GM12878 (cell line): Measurements from ENCODE around the gene ASPM. TPM values are rescaled to one million over a fixed set of nuclear protein-coding genes. Genes with fewer than 3 reads are reported as not detected.
A peak's percentile ranks its signal among the peaks of the same experiment; 100 is the strongest.

Experiments
- ATAC-seq: fragments of 200-7000 bp; cut with Tn5 transposase; 3 replicates; pipeline ENCODE4 v1.9.1; 2020; ENCODE audit warnings: mild to moderate bottlenecking, moderate library complexity
- BruUV-seq: library from RNA; stranded (reverse); fragments of 400-500 nt; replicated peaks from 2 replicates; lab custom pipeline; 2021; lab: Mats Ljungman, UMichigan
- CTCF ChIA-PET: fragments of 300-600 bp; sonication (Branson Sonifier 250); formaldehyde crosslinking; extraction: SDS; loops from one replicate; lab custom pipeline; 2021; ENCODE audit warnings: inconsistent platforms; lab: Yijun Ruan, JAX
- POLR2A ChIA-PET: fragments of 350-600 bp; formaldehyde crosslinking; extraction: SDS; loops from one replicate; lab custom pipeline; 2021; ENCODE audit warnings: inconsistent platforms; lab: Charles Lee
- RAD21 ChIA-PET: fragments of 300-600 bp; sonication (Branson Sonifier 250); formaldehyde crosslinking; loops from one replicate; lab custom pipeline; 2023; ENCODE audit warnings: antibody characterized with exemption; ENCODE audit not compliant: unreplicated experiment; lab: Charles Lee
- SMC1A ChIA-PET: fragments of 300-600 bp; sonication (Branson Sonifier 250); formaldehyde crosslinking; loops from one replicate; lab custom pipeline; 2023; ENCODE audit not compliant: unreplicated experiment, uncharacterized antibody; lab: Charles Lee
- DNase-seq: peaks from one replicate; pipeline ENCODE4 v3.0.0-alpha.2; 2011; ENCODE audit warnings: low read depth, low spot score
- FAIRE-seq: peaks from 3 replicates; lab custom pipeline; 2011; peaks lifted over from hg19 to GRCh38; lab: Jason Lieb, UNC
- H2AFZ ChIP-seq: 2 replicates; pipeline ENCODE4 v1.6.0; 2011; ENCODE audit warnings: low read depth, low read length, control low read depth; ENCODE audit not compliant: control insufficient read depth
- H3K27ac ChIP-seq: 2 replicates; pipeline ENCODE4 v1.5.1; 2011; ENCODE audit warnings: control low read depth; ENCODE audit not compliant: control insufficient read depth, insufficient read depth
- H3K27me3 ChIP-seq, 2 experiments: replicated peaks in 1 of 2; 2 replicates each; pipeline versions ENCODE4 v1.6.0 to v1.6.1; 2011; ENCODE audit warnings: low read length in 1 of 2; ENCODE audit not compliant: control insufficient read depth in 2 of 2, insufficient read depth in 2 of 2
- H3K36me3 ChIP-seq, 2 experiments: 2 replicates each; pipeline ENCODE4 v1.5.1; 2011; ENCODE audit warnings: low read length in 1 of 2; ENCODE audit not compliant: control insufficient read depth in 2 of 2, insufficient read depth in 2 of 2
- H3K4me1 ChIP-seq: 2 replicates; pipeline ENCODE4 v1.6.1; 2011; ENCODE audit warnings: mild to moderate bottlenecking, low read length, moderate library complexity, mixed read lengths; ENCODE audit not compliant: control insufficient read depth, insufficient read depth
- H3K4me2 ChIP-seq: 2 replicates; pipeline ENCODE4 v1.6.0; 2011; ENCODE audit warnings: control low read depth; ENCODE audit not compliant: control insufficient read depth, insufficient read depth
- H3K4me3 ChIP-seq: fragments of 200-600 bp; sonication (generic); 2 replicates; pipeline ENCODE4 v1.5.1; 2016
- H3K79me2 ChIP-seq: 2 replicates; pipeline ENCODE4 v1.6.0; 2011; ENCODE audit warnings: low read length; ENCODE audit not compliant: control insufficient read depth, insufficient read depth
- H3K9ac ChIP-seq: 2 replicates; pipeline ENCODE4 v1.8.0; 2011; ENCODE audit warnings: low read length, control low read depth, mixed read lengths; ENCODE audit not compliant: control insufficient read depth, insufficient read depth
- H3K9me3 ChIP-seq: replicated peaks from 3 replicates; pipeline ENCODE4 v1.5.1; 2011; ENCODE audit warnings: mild to moderate bottlenecking, low read length; ENCODE audit not compliant: control insufficient read depth, insufficient read depth
- H4K20me1 ChIP-seq: 2 replicates; pipeline ENCODE4 v1.6.0; 2011; ENCODE audit not compliant: control insufficient read depth, insufficient read depth
- CEBPZ ChIP-seq: fragments of 150-350 bp; IDR thresholded peaks from 2 replicates; pipeline ENCODE4 v1.6.1; 2016; ENCODE audit warnings: low read depth, low read length
- JUNB ChIP-seq: IDR thresholded peaks from 2 replicates; pipeline ENCODE4 v1.6.1; 2016; ENCODE audit warnings: antibody characterized with exemption, mild to moderate bottlenecking
- PKNOX1 ChIP-seq: fragments of 450-650 bp; IDR thresholded peaks from 2 replicates; pipeline ENCODE4 v1.6.1; 2016; ENCODE audit warnings: mild to moderate bottlenecking
- TARDBP ChIP-seq: IDR thresholded peaks from 2 replicates; pipeline ENCODE4 v1.6.1; 2016; ENCODE audit warnings: borderline replicate concordance
- ZBTB4 ChIP-seq: fragments of 450-650 bp; formaldehyde crosslinking; IDR thresholded peaks from 2 replicates; pipeline ENCODE4 v1.4.0; 2022; ENCODE audit warnings: mild to moderate bottlenecking, moderate library complexity
- ZNF217 ChIP-seq: fragments of 450-650 bp; IDR thresholded peaks from 2 replicates; pipeline ENCODE4 v1.6.1; 2017; ENCODE audit warnings: antibody characterized with exemption, mild to moderate bottlenecking
- WGBS: methylation state at CpG from one replicate; pipeline ENCODE4 v1.1.6; 2016; ENCODE audit warnings: low lambda C conversion rate; ENCODE audit not compliant: insufficient replicate concordance, insufficient coverage; ENCODE audit errors: missing lambda C conversion rate; 5-methylcytosine and 5-hydroxymethylcytosine counted together
- in situ Hi-C: fragments of 300-500 bp; cut with MboI; formaldehyde crosslinking; loops from 9 replicates; pipeline ENCODE4 v1.14.3; 2018; ENCODE audit warnings: mixed read lengths
- intact Hi-C: fragments of 100-400 bp; cut with micrococcal nuclease; formaldehyde crosslinking; loops from one replicate; pipeline ENCODE4 v1.14.2; 2022; ENCODE audit not compliant: unreplicated experiment
- polyA plus RNA-seq, 11 experiments: library from polyadenylated mRNA; depleted of rRNA in 4 of 11; unstranded in 6 of 11; stranded (reverse) in 5 of 11; fragments of >200 nt; fragmentation: Nextera tagmentation in 4 of 11; fragmentation: Illumina TruSeq in 1 of 11; extraction: Ambion mirVana in 4 of 11; extraction: Trizol in 1 of 11; gene quantifications; 1 replicate in 1 of 11; 2 replicates in 10 of 11; pipeline versions ENCODE4 v1.2.1 to v1.2.3, GENCODE V29; 2011 to 2016; ENCODE audit warnings: inconsistent platforms in 2 of 11, missing spikeins in 2 of 11, low read depth in 1 of 11
- total RNA-seq, 4 experiments: library from RNA; depleted of rRNA in 3 of 4; stranded (reverse); fragments of >200 nt in 3 of 4; fragmentation: Illumina TruSeq in 1 of 4; extraction: Trizol in 1 of 4; gene quantifications; 2 replicates each; pipeline versions ENCODE4 v1.2.1 to v1.2.3, GENCODE V29; 2013 to 2021

Gene ASPM
- total and polyA plus RNA-seq, 10 of the 15 experiments (the other 5 are each of a cell fraction or from before 2014, with no cell fraction given), result 16.2 to 54.9 (median 26.4) TPM

- CTCF ChIA-PET, result no interaction called here
- H4K20me1 ChIP-seq, result no peaks in the 10 kb centered on the region
- SMC1A ChIA-PET, result no interaction called here
- WGBS, result 1% methylated on average over 11 of the region's 11 CpGs
- TF ChIP-seq CEBPZ, result no peak
- no peak for TF ChIP-seq ZNF217
- TF ChIP-seq JUNB, result no peak
- TF ChIP-seq PKNOX1, result no peak
- no peak for TF ChIP-seq ZBTB4 (CRISPR knock-in tag)
- TF ChIP-seq TARDBP, result no peak
- TF ChIP-seq, all 136 proteins: peak for 0
- no peak for ATAC-seq
- no peaks in the 10 kb centered on the region for H3K36me3 ChIP-seq
- in situ Hi-C loops, result no loop called here
- peak overlapping the region; percentile 79 for H2AFZ ChIP-seq
- RAD21 ChIA-PET, result no interaction called here
- POLR2A ChIA-PET, result interaction anchor here (0.7 kb wide), 1 partner anchor 14 kb away, joined by 3 read pairs; no protein-coding TSS in a partner anchor
- peak overlapping the region; percentile 100 for H3K4me3 ChIP-seq
- DNase-seq, result no peak
- peak overlapping the region; percentile 64; the same call in 1 of the 2 replicates for H3K4me2 ChIP-seq
- H3K4me1 ChIP-seq, result no peaks in the 10 kb centered on the region
- H3K27ac ChIP-seq, result peak overlapping the region; percentile 83
- H3K27me3 ChIP-seq, result no peaks in the 10 kb centered on the region
- no TSS peak for BruUV-seq
- intact Hi-C loops, result no loop called here
- H3K9ac ChIP-seq, result peak overlapping the region; percentile 88
- peaks cover 58% of the 10 kb centered on the region for H3K79me2 ChIP-seq
- H3K9me3 ChIP-seq, result no peaks in the 10 kb centered on the region
- no peak for FAIRE-seq
Measured at GRCh38 chr1:197145446-197146024, 934 bp downstream of the ASPM start.
